HCT116 (cell line): ENCODE measurements around the gene MAML2. TPM values are rescaled to one million over a fixed set of nuclear protein-coding genes. Genes with fewer than 3 reads are reported as not detected.

ENCODE experiments used
- ATAC-seq: fragments of 200-7000 bp; cut with Tn5 transposase; 2 replicates; pipeline ENCODE4 v1.9.1; 2020; ENCODE audit warnings: mild to moderate bottlenecking, moderate library complexity
- BruUV-seq: library from RNA; stranded (reverse); fragments of 400-500 nt; replicated peaks from 2 replicates; lab custom pipeline; 2021; lab: Mats Ljungman, UMichigan
- CTCF ChIA-PET: fragments of 300-600 bp; sonication (Branson Sonifier 250); formaldehyde crosslinking; loops from one replicate; lab custom pipeline; 2021; ENCODE audit warnings: antibody characterized with exemption; lab: Charles Lee
- POLR2A ChIA-PET: fragments of 300-600, 350-600 bp; sonication (Branson Sonifier 250); formaldehyde crosslinking; loops from one replicate; lab custom pipeline; 2021; ENCODE audit warnings: antibody characterized with exemption; lab: Charles Lee
- RAD21 ChIA-PET, 2 experiments: fragments of 300-600 bp; sonication (Branson Sonifier 250); formaldehyde crosslinking; loops; one replicate each; lab custom pipeline; 2023; ENCODE audit warnings: low total read pairs in 2 of 2; ENCODE audit not compliant: uncharacterized antibody in 2 of 2, unreplicated experiment in 2 of 2, low non-redundant PET in 1 of 2; lab: Charles Lee
- DNase-seq: peaks from one replicate; pipeline ENCODE4 v3.0.0-alpha.2; 2010; ENCODE audit warnings: low read depth, low spot score
- H2AFZ ChIP-seq: fragments of 200-600 bp; shearing (Covaris generic), sonication (generic); 2 replicates; pipeline ENCODE4 v1.6.1; 2017; ENCODE audit warnings: low read depth, mixed run types, mixed read lengths, antibody characterized with exemption, low read length; ENCODE audit not compliant: poor library complexity, severe bottlenecking
- H3K27ac ChIP-seq: 2 replicates; pipeline ENCODE4 v1.5.1; 2012; ENCODE audit warnings: low read depth, low read length
- H3K27me3 ChIP-seq: fragments of 200-600 bp; sonication (generic); 2 replicates; pipeline ENCODE4 v1.6.1; 2016; ENCODE audit warnings: mixed run types, low read length, mixed read lengths; ENCODE audit not compliant: insufficient read depth
- H3K36me3 ChIP-seq, 2 experiments: fragments of 200-500 bp in 1 of 2; fragments of 200-600 bp in 1 of 2; sonication (Bioruptor generic) in 1 of 2; sonication (generic) in 1 of 2; 2 replicates each; pipeline versions ENCODE4 v1.5.1 to v1.6.1; 2014 to 2016; ENCODE audit warnings: low read length in 2 of 2, inconsistent platforms in 1 of 2, mixed read lengths in 1 of 2, mixed run types in 1 of 2; ENCODE audit not compliant: insufficient read depth in 2 of 2, control insufficient read depth in 1 of 2
- H3K4me1 ChIP-seq, 2 experiments: fragments of 200-600 bp in 1 of 2; sonication (generic) in 1 of 2; 2 replicates each; pipeline versions ENCODE4 v1.5.1 to v1.6.1; 2012 to 2017; ENCODE audit warnings: low read length in 2 of 2, inconsistent platforms in 1 of 2, mild to moderate bottlenecking in 1 of 2, mixed read lengths in 1 of 2, mixed run types in 1 of 2, moderate library complexity in 1 of 2; ENCODE audit not compliant: insufficient read depth in 2 of 2, control insufficient read depth in 1 of 2
- H3K4me2 ChIP-seq: fragments of 200-600 bp; sonication (generic); 2 replicates; pipeline ENCODE4 v1.6.1; 2017; ENCODE audit warnings: mixed run types, low read length, mixed read lengths
- H3K4me3 ChIP-seq, 2 experiments: fragments of 200-600 bp in 1 of 2; sonication (generic) in 1 of 2; replicated peaks in 1 of 2; 2 replicates each; pipeline ENCODE4 v1.5.1; 2011 to 2016; ENCODE audit warnings: low read length in 2 of 2, control low read depth in 1 of 2, low read depth in 1 of 2, mild to moderate bottlenecking in 1 of 2, mixed read lengths in 1 of 2, mixed run types in 1 of 2
- H3K79me2 ChIP-seq: fragments of 200-600 bp; sonication (generic); 2 replicates; pipeline ENCODE4 v1.6.1; 2017; ENCODE audit warnings: mild to moderate bottlenecking, mixed run types, low read length, moderate library complexity, mixed read lengths; ENCODE audit not compliant: insufficient read depth
- H3K9ac ChIP-seq: fragments of 200-600 bp; sonication (generic); 2 replicates; pipeline ENCODE4 v1.6.1; 2016; ENCODE audit warnings: low read length, mixed read lengths
- H3K9me2 ChIP-seq: fragments of 200-600 bp; sonication (generic), shearing (Covaris generic); 2 replicates; pipeline ENCODE4 v1.6.1; 2017; ENCODE audit warnings: mixed run types, mild to moderate bottlenecking, moderate library complexity; ENCODE audit not compliant: insufficient read depth
- H3K9me3 ChIP-seq, 2 experiments: fragments of 200-500 bp in 1 of 2; fragments of 200-600 bp in 1 of 2; sonication (Bioruptor generic) in 1 of 2; sonication (generic) in 1 of 2; 2 replicates each; pipeline ENCODE4 v1.6.1; 2014 to 2017; ENCODE audit warnings: low read length in 2 of 2, mixed read lengths in 2 of 2, inconsistent platforms in 1 of 2, low read depth in 1 of 2, mild to moderate bottlenecking in 1 of 2, mixed run types in 1 of 2, moderate library complexity in 1 of 2; ENCODE audit not compliant: control insufficient read depth in 1 of 2, insufficient read depth in 1 of 2
- H4K20me1 ChIP-seq: fragments of 200-600 bp; sonication (generic), shearing (Covaris generic); 2 replicates; pipeline ENCODE4 v1.6.1; 2017; ENCODE audit warnings: mixed run types, mild to moderate bottlenecking, moderate library complexity; ENCODE audit not compliant: insufficient read depth
- CBX3 ChIP-seq: IDR thresholded peaks from 2 replicates; pipeline ENCODE4 v1.6.1; 2012; ENCODE audit warnings: low read depth
- CEBPB ChIP-seq: IDR thresholded peaks from 2 replicates; pipeline ENCODE4 v1.6.1; 2012; ENCODE audit warnings: low read depth
- EGR1 ChIP-seq: IDR thresholded peaks from 2 replicates; pipeline ENCODE4 v1.6.1; 2012; ENCODE audit warnings: low read depth
- ELF1 ChIP-seq: IDR thresholded peaks from 2 replicates; pipeline ENCODE4 v1.6.1; 2012; ENCODE audit warnings: low read depth, borderline replicate concordance
- POLR2A ChIP-seq: IDR thresholded peaks from 2 replicates; pipeline ENCODE4 v1.7.0; 2011; ENCODE audit warnings: borderline replicate concordance; ENCODE audit not compliant: insufficient read depth, insufficient read length; ENCODE audit errors: extremely low read depth
- RAD21 ChIP-seq: IDR thresholded peaks from 2 replicates; pipeline ENCODE4 v1.6.1; 2012; ENCODE audit warnings: low read depth, mild to moderate bottlenecking
- SIN3A ChIP-seq: IDR thresholded peaks from 2 replicates; pipeline ENCODE4 v1.6.1; 2012; ENCODE audit warnings: low read depth
- SP1 ChIP-seq: IDR thresholded peaks from 2 replicates; pipeline ENCODE4 v1.6.1; 2012; ENCODE audit warnings: low read depth
- SRF ChIP-seq: IDR thresholded peaks from 2 replicates; pipeline ENCODE4 v1.6.1; 2012; ENCODE audit warnings: low read depth
- TCF7L2 ChIP-seq: IDR thresholded peaks from 2 replicates; pipeline ENCODE4 v1.7.0; 2011; ENCODE audit warnings: borderline replicate concordance, inconsistent platforms; ENCODE audit not compliant: insufficient read depth, insufficient read length; ENCODE audit errors: extremely low read depth
- ZFX ChIP-seq: fragments of 450-650 bp; IDR thresholded peaks from 2 replicates; pipeline ENCODE4 v1.6.1; 2017
- ZNF274 ChIP-seq: fragments of 200-500 bp; sonication (Bioruptor generic); IDR thresholded peaks from 2 replicates; pipeline ENCODE4 v1.6.1; 2014; ENCODE audit warnings: mild to moderate bottlenecking, low read depth, low read length, inconsistent platforms
- intact Hi-C: fragments of 100-400 bp; cut with micrococcal nuclease; formaldehyde crosslinking; loops from 2 replicates; pipeline ENCODE4 v1.10.0; 2022
- total RNA-seq: library from RNA; stranded (reverse); gene quantifications from one replicate; pipeline ENCODE4 v1.2.1, GENCODE V29; 2021; ENCODE audit not compliant: unreplicated experiment
- TF ChIP-seq, protein P1 (sequence below): IDR thresholded peaks from 2 replicates; pipeline ENCODE4 v1.6.1; 2011; ENCODE audit warnings: mild to moderate bottlenecking, low read length, moderate library complexity; ENCODE audit not compliant: insufficient replicate concordance; ENCODE audit errors: extremely low read depth
- TF ChIP-seq, protein P2 (sequence below): IDR thresholded peaks from 2 replicates; pipeline ENCODE4 v1.6.1; 2012

The MAML2 gene
- total RNA-seq, 1 experiment from 2014 or later: 2.6 TPM

DNA sequence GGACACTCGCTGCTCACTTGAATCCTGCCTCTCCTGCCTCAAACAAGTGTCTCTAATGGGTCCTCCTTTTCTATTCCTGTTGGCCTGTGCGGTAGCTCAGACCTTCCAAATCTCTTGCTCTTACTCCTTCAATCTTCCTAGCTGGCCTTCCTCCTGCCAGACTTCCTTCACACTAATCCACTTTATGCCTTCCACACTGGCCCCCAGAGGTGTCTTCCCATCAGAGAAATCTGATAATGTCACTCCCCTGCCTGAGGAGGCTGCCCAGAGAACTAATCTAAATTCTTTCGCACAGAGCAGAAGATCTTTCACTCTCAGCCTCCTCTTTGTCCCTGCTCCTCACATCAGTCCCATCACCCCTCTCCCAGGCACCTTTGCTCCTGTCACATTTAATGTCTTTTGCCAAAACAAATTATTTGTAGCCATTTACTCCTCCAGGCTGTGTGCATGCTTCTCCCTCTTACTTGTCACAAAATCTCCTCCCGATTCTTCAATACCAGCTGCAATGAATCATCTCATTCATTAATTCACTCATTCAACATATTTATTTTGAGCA, 175.7 kb downstream of the MAML2 start (continued):
- TF ChIP-seq CEBPB: no peak
- no peak for TF ChIP-seq ZNF274
- no peak for TF ChIP-seq ZFX
- TF ChIP-seq, protein P1, sequence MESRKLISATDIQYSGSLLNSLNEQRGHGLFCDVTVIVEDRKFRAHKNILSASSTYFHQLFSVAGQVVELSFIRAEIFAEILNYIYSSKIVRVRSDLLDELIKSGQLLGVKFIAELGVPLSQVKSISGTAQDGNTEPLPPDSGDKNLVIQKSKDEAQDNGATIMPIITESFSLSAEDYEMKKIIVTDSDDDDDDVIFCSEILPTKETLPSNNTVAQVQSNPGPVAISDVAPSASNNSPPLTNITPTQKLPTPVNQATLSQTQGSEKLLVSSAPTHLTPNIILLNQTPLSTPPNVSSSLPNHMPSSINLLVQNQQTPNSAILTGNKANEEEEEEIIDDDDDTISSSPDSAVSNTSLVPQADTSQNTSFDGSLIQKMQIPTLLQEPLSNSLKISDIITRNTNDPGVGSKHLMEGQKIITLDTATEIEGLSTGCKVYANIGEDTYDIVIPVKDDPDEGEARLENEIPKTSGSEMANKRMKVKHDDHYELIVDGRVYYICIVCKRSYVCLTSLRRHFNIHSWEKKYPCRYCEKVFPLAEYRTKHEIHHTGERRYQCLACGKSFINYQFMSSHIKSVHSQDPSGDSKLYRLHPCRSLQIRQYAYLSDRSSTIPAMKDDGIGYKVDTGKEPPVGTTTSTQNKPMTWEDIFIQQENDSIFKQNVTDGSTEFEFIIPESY: no peak
- TF ChIP-seq, all 23 proteins: peak for 0

DNA sequence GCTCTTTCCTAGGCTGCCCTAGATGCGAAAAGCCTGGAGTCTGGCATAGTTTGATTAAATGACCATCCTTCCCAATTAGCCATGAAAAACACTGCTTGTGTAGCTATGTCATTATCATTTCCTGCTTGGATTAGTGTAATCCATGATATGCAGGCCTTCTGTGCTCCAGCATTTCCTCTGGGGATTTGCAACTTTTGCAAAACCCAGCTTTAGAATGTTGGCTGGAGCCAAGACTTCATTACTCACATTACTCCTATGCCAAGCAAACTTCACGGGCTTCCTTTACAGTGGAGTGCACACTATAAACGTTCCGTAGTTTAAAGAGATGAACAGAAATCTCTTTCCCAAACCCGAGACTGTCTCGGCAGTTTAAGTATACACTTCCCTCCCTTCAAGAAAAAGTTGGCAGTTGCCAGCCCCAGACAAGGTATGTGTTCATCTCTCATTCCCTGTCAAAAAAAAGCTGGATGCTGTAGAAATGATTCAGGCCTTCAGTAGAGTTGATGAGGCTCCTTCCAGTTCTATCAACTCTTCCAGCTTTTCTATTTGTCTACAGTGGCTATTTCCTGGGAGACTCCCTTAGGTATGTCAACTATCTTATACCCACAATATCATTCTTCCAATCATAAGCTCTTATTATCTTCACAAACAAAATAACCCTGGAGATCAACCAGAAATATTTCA, 180.0 kb downstream of the MAML2 start:
- no peaks in the 10 kb centered on the region for H3K9me2 ChIP-seq
- intact Hi-C loops: no loop called here
- no peaks in the 10 kb centered on the region for H3K36me3 ChIP-seq
- no peaks in the 10 kb centered on the region for H4K20me1 ChIP-seq
- CTCF ChIA-PET: no interaction called here
- no peaks in the 10 kb centered on the region for H3K79me2 ChIP-seq
- no peak for TF ChIP-seq SRF
- TF ChIP-seq RAD21: no peak
- TF ChIP-seq TCF7L2: no peak
- TF ChIP-seq, protein P2, sequence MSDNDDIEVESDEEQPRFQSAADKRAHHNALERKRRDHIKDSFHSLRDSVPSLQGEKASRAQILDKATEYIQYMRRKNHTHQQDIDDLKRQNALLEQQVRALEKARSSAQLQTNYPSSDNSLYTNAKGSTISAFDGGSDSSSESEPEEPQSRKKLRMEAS: no peak
- no peak for TF ChIP-seq ELF1
- TF ChIP-seq, protein P1: no peak
- TF ChIP-seq SP1: no peak
- no peak for TF ChIP-seq CBX3
- no peak for TF ChIP-seq EGR1
- TF ChIP-seq SIN3A: no peak
- no peak for TF ChIP-seq POLR2A
- TF ChIP-seq CEBPB: no peak
- POLR2A ChIA-PET: no interaction called here
- H3K9ac ChIP-seq: no peak overlapping the region
- no peaks in the 10 kb centered on the region for H3K4me1 ChIP-seq
- H3K27ac ChIP-seq: no peak overlapping the region
- no peaks in the 10 kb centered on the region for H3K9me3 ChIP-seq
- H3K27me3 ChIP-seq: peaks cover 14% of the 10 kb centered on the region; the same call in 1 of the 2 replicates
- RAD21 ChIA-PET: no interaction called here
- H3K4me2 ChIP-seq: no peak overlapping the region
- ATAC-seq: no peak
- H3K4me3 ChIP-seq: no peak overlapping the region
- no peak overlapping the region for H2AFZ ChIP-seq
- BruUV-seq: no TSS peak
- no peak for DNase-seq
